HepG2 (cell line): ENCODE results near the gene KAZN. TPM values are rescaled to one million over a fixed set of nuclear protein-coding genes. Genes with fewer than 3 reads are reported as not detected.

Experiments
- ARID2 ChIP-seq: sonication (generic); formaldehyde crosslinking; IDR thresholded peaks from 2 replicates; pipeline ENCODE4 v1.8.1; 2022; ENCODE audit warnings: mild to moderate bottlenecking, missing genetic modification reagents, borderline replicate concordance
- HMG20B ChIP-seq: conservative IDR thresholded peaks from 2 replicates; pipeline ENCODE4 v1.6.1; 2016; ENCODE audit warnings: missing genetic modification reagents, missing compliant biosample characterization
- PBX2 ChIP-seq: IDR thresholded peaks from 2 replicates; pipeline ENCODE4 v1.6.1; 2016; ENCODE audit warnings: control low read depth
- SMARCE1 ChIP-seq: fragments of 450-650 bp; IDR thresholded peaks from 2 replicates; pipeline ENCODE4 v1.6.1; 2017; ENCODE audit warnings: borderline replicate concordance
- SOX6 ChIP-seq, 2 experiments: fragments of 450-650 bp in 1 of 2; sonication (generic) in 1 of 2; formaldehyde crosslinking in 1 of 2; IDR thresholded peaks; 2 replicates each; pipeline versions ENCODE4 v1.4.0 to v1.6.1; 2017 to 2020; ENCODE audit warnings: antibody characterized with exemption in 1 of 2, mild to moderate bottlenecking in 1 of 2, missing genetic modification reagents in 1 of 2
- ZBTB34 ChIP-seq: sonication (generic); formaldehyde crosslinking; IDR thresholded peaks from 2 replicates; pipeline ENCODE4 v1.8.0; 2022; ENCODE audit warnings: mild to moderate bottlenecking, missing genetic modification reagents
- ZHX2 ChIP-seq, 2 experiments: sonication (generic) in 1 of 2; formaldehyde crosslinking in 1 of 2; IDR thresholded peaks; 2 replicates each; pipeline versions ENCODE4 v1.6.1 to v1.9.0; 2014 to 2022; ENCODE audit warnings: antibody characterized with exemption in 1 of 2, borderline replicate concordance in 1 of 2, inconsistent platforms in 1 of 2, low read depth in 1 of 2, missing genetic modification reagents in 1 of 2
- ZMAT3 ChIP-seq: sonication (generic); formaldehyde crosslinking; conservative IDR thresholded peaks from 2 replicates; pipeline ENCODE4 v1.7.0; 2021; ENCODE audit warnings: missing genetic modification reagents
- ZNF431 ChIP-seq: sonication (generic); formaldehyde crosslinking; IDR thresholded peaks from 2 replicates; pipeline ENCODE4 v1.9.0; 2022; ENCODE audit warnings: missing genetic modification reagents, low read depth, mild to moderate bottlenecking, borderline replicate concordance
- ZNF564 ChIP-seq: sonication (generic); formaldehyde crosslinking; IDR thresholded peaks from 2 replicates; pipeline ENCODE4 v1.8.1; 2023; ENCODE audit warnings: mild to moderate bottlenecking, missing genetic modification reagents
- ZNF816 ChIP-seq: sonication (generic); formaldehyde crosslinking; IDR thresholded peaks from 2 replicates; pipeline ENCODE4 v1.8.0; 2022; ENCODE audit warnings: missing genetic modification reagents, mild to moderate bottlenecking, borderline replicate concordance
- polyA plus RNA-seq, 8 experiments: library from polyadenylated mRNA; depleted of rRNA in 3 of 8; stranded (reverse) in 7 of 8; unstranded in 1 of 8; fragments of >200 nt; fragmentation: Illumina TruSeq in 4 of 8; extraction: Trizol in 4 of 8; gene quantifications; 2 replicates each; pipeline versions ENCODE4 v1.2.1 to v1.2.3, GENCODE V29; 2011 to 2016; ENCODE audit warnings: low read depth in 4 of 8, missing spikeins in 1 of 8, mixed read lengths in 1 of 8; ENCODE audit not compliant: insufficient read depth in 1 of 8
- total RNA-seq, 5 experiments: library from RNA; depleted of rRNA; stranded (reverse); fragments of >200 nt; fragmentation: Illumina TruSeq; extraction: Trizol; gene quantifications; 2 replicates each; pipeline ENCODE4 v1.2.3, GENCODE V29; 2016; ENCODE audit warnings: low read depth in 1 of 5
- TF ChIP-seq, protein P1 (sequence below): sonication (generic); formaldehyde crosslinking; IDR thresholded peaks from 2 replicates; pipeline ENCODE4 v1.4.0; 2020; ENCODE audit warnings: missing genetic modification reagents; ENCODE audit errors: not compliant biosample characterization
- TF ChIP-seq, protein P2 (sequence below): sonication (generic); formaldehyde crosslinking; IDR thresholded peaks from 2 replicates; pipeline ENCODE4 v1.8.0; 2022; ENCODE audit warnings: missing genetic modification reagents, mild to moderate bottlenecking, borderline replicate concordance
- TF ChIP-seq, protein P3 (sequence below): sonication (generic); formaldehyde crosslinking; IDR thresholded peaks from 2 replicates; pipeline ENCODE4 v1.4.0; 2020; ENCODE audit warnings: low read depth, missing genetic modification reagents

The KAZN gene
- total and polyA plus RNA-seq, 2 of the 13 experiments (the other 11 are each of a cell fraction or from before 2014, with no cell fraction given) = 10.4 to 13.5 TPM

GRCh38 chr1:15145327-15145726 lies 546.8 kb downstream of the KAZN start (continued):
- no peak for TF ChIP-seq SOX6 (IDR thresholded peaks at IDR 0.05)
- TF ChIP-seq SOX6 (CRISPR knock-in tag; IDR thresholded peaks at IDR 0.05) = peak; percentile 96
- TF ChIP-seq HMG20B = 0 out of 2 replicates have a peak, but pooled peaks have one; percentile 40
- TF ChIP-seq ARID2 (CRISPR knock-in tag) = no peak
- no peak for TF ChIP-seq ZNF564 (CRISPR knock-in tag)
- no peak for TF ChIP-seq ZMAT3
- no peak for TF ChIP-seq SMARCE1
- no peak for TF ChIP-seq ZNF431
- TF ChIP-seq, protein P1, sequence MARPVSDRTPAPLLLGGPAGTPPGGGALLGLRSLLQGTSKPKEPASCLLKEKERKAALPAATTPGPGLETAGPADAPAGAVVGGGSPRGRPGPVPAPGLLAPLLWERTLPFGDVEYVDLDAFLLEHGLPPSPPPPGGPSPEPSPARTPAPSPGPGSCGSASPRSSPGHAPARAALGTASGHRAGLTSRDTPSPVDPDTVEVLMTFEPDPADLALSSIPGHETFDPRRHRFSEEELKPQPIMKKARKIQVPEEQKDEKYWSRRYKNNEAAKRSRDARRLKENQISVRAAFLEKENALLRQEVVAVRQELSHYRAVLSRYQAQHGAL (CRISPR knock-in tag) = no peak
- TF ChIP-seq, protein P2, sequence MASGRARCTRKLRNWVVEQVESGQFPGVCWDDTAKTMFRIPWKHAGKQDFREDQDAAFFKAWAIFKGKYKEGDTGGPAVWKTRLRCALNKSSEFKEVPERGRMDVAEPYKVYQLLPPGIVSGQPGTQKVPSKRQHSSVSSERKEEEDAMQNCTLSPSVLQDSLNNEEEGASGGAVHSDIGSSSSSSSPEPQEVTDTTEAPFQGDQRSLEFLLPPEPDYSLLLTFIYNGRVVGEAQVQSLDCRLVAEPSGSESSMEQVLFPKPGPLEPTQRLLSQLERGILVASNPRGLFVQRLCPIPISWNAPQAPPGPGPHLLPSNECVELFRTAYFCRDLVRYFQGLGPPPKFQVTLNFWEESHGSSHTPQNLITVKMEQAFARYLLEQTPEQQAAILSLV (CRISPR knock-in tag) = no peak
- TF ChIP-seq ZBTB34 (CRISPR knock-in tag) = peak; percentile 83; the same call in 1 of the 2 replicates
- no peak for TF ChIP-seq ZNF816 (CRISPR knock-in tag)
- TF ChIP-seq, protein P3, sequence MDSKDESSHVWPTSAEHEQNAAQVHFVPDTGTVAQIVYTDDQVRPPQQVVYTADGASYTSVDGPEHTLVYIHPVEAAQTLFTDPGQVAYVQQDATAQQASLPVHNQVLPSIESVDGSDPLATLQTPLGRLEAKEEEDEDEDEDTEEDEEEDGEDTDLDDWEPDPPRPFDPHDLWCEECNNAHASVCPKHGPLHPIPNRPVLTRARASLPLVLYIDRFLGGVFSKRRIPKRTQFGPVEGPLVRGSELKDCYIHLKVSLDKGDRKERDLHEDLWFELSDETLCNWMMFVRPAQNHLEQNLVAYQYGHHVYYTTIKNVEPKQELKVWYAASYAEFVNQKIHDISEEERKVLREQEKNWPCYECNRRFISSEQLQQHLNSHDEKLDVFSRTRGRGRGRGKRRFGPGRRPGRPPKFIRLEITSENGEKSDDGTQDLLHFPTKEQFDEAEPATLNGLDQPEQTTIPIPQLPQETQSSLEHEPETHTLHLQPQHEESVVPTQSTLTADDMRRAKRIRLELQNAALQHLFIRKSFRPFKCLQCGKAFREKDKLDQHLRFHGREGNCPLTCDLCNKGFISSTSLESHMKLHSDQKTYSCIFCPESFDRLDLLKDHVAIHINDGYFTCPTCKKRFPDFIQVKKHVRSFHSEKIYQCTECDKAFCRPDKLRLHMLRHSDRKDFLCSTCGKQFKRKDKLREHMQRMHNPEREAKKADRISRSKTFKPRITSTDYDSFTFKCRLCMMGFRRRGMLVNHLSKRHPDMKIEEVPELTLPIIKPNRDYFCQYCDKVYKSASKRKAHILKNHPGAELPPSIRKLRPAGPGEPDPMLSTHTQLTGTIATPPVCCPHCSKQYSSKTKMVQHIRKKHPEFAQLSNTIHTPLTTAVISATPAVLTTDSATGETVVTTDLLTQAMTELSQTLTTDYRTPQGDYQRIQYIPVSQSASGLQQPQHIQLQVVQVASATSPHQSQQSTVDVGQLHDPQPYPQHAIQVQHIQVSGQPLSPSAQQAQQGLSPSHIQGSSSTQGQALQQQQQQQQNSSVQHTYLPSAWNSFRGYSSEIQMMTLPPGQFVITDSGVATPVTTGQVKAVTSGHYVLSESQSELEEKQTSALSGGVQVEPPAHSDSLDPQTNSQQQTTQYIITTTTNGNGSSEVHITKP (CRISPR knock-in tag) = no peak
- peak; percentile 42; the same call in 1 of the 2 replicates for TF ChIP-seq PBX2 (CRISPR knock-in tag)
- TF ChIP-seq ZHX2 (IDR thresholded peaks at IDR 0.05; ENCODE audit: low read depth) = no peak
- no peak for TF ChIP-seq ZHX2 (CRISPR knock-in tag; IDR thresholded peaks at IDR 0.05; ENCODE audit: borderline replicate concordance)
